HFFc6 (cell line): Measurements from ENCODE around the gene ANKRD52. TPM values are rescaled to one million over a fixed set of nuclear protein-coding genes. Genes with fewer than 3 reads are reported as not detected.

Source experiments
- DNase-seq: peaks from one replicate; pipeline ENCODE4 v3.0.0-alpha.2; 2018
- H3K27ac Mint-ChIP-seq: 2 replicates; pipeline ENCODE4 v1.8.0; 2020; ENCODE audit warnings: mild to moderate bottlenecking, mixed read lengths
- H3K27me3 Mint-ChIP-seq: 2 replicates; pipeline ENCODE4 v1.8.0; 2021; ENCODE audit warnings: mild to moderate bottlenecking, moderate library complexity, mixed read lengths; ENCODE audit not compliant: insufficient read depth
- H3K36me3 Mint-ChIP-seq: 2 replicates; pipeline ENCODE4 v1.8.0; 2021; ENCODE audit warnings: low read depth, mixed read lengths
- H3K4me1 Mint-ChIP-seq: 2 replicates; pipeline ENCODE4 v1.8.0; 2020; ENCODE audit warnings: low read depth, mixed read lengths
- H3K4me3 Mint-ChIP-seq: 2 replicates; pipeline ENCODE4 v1.8.0; 2020; ENCODE audit warnings: mild to moderate bottlenecking, moderate library complexity, mixed read lengths
- H3K9me3 Mint-ChIP-seq: 2 replicates; pipeline ENCODE4 v1.8.0; 2020; ENCODE audit warnings: mild to moderate bottlenecking, mixed read lengths
- CTCF ChIP-seq: fragments of 200-600 bp; sonication (generic); IDR thresholded peaks from 2 replicates; pipeline ENCODE4 v1.5.0; 2021; ENCODE audit warnings: antibody characterized with exemption, mild to moderate bottlenecking
- total RNA-seq, 6 experiments: library from RNA; stranded (reverse); fragmentation: NEBNext Ultra II Directional; extraction: Animal tissue kit (Norgen Biotek cat#: 25700); gene quantifications; 2 replicates in 1 of 6; 3 replicates in 5 of 6; pipeline ENCODE4 v1.2.3, GENCODE V29; 2021

ANKRD52 gene
- total RNA-seq, 6 experiments from 2014 or later = 57.9 to 87.8 (median 68.6) TPM

GRCh38 chr12:56247923-56248322, 10.3 kb downstream of the ANKRD52 start:
- no peaks in the 10 kb centered on the region for H3K4me1 Mint-ChIP-seq
- H3K27ac Mint-ChIP-seq = no peak overlapping the region
- no peaks in the 10 kb centered on the region for H3K27me3 Mint-ChIP-seq
- no peaks in the 10 kb centered on the region for H3K9me3 Mint-ChIP-seq
- no peak overlapping the region for H3K4me3 Mint-ChIP-seq
- DNase-seq = no peak
- H3K36me3 Mint-ChIP-seq = peaks cover 22% of the 10 kb centered on the region
- no peak for TF ChIP-seq CTCF

- peaks cover 17% of the 10 kb centered on the region; the same call in 1 of the 2 replicates for H3K36me3 Mint-ChIP-seq
- no peak for DNase-seq
- H3K9me3 Mint-ChIP-seq = no peaks in the 10 kb centered on the region
- H3K27me3 Mint-ChIP-seq = no peaks in the 10 kb centered on the region
- no peak overlapping the region for H3K27ac Mint-ChIP-seq
- no peaks in the 10 kb centered on the region for H3K4me1 Mint-ChIP-seq
- no peak for TF ChIP-seq CTCF
- no peak overlapping the region for H3K4me3 Mint-ChIP-seq
Measured at GRCh38 chr12:56244494-56244893, 13.7 kb downstream of the ANKRD52 start.

- Mint-ChIP-seq H3K27me3 (no peaks in the 10 kb centered on the region), H3K4me1 (no peaks in the 10 kb centered on the region)
- no peak for DNase-seq
Measured at GRCh38 chr12:56243731-56244181, 14.4 kb downstream of the ANKRD52 start.

GRCh38 chr12:56242986-56243385, 15.2 kb downstream of the ANKRD52 start:
- peaks cover 12% of the 10 kb centered on the region; the same call in 1 of the 2 replicates for H3K36me3 Mint-ChIP-seq

More at GRCh38 chr12:56243731-56244181, 14.4 kb downstream of the ANKRD52 start:
- Mint-ChIP-seq H3K36me3 (peaks cover 12% of the 10 kb centered on the region; the same call in 1 of the 2 replicates), H3K27ac (peak overlapping the region; percentile 31; the same call in 1 of the 2 replicates), H3K9me3 (no peaks in the 10 kb centered on the region), H3K4me3 (no peak overlapping the region)
- no peak for TF ChIP-seq CTCF

GRCh38 chr12:56241424-56242303, 16.5 kb downstream of the ANKRD52 start:
- DNase-seq = no peak
- TF ChIP-seq CTCF = no peak
- no peak overlapping the region for H3K4me3 Mint-ChIP-seq
- no peaks in the 10 kb centered on the region for H3K4me1 Mint-ChIP-seq
- H3K27ac Mint-ChIP-seq = no peak overlapping the region
- H3K27me3 Mint-ChIP-seq = no peaks in the 10 kb centered on the region
- no peaks in the 10 kb centered on the region for H3K9me3 Mint-ChIP-seq
- peaks cover 12% of the 10 kb centered on the region; the same call in 1 of the 2 replicates for H3K36me3 Mint-ChIP-seq

More at GRCh38 chr12:56242986-56243385, 15.2 kb downstream of the ANKRD52 start:
- H3K9me3 Mint-ChIP-seq = no peaks in the 10 kb centered on the region
- TF ChIP-seq CTCF = no peak
- no peak overlapping the region for H3K4me3 Mint-ChIP-seq
- no peaks in the 10 kb centered on the region for H3K4me1 Mint-ChIP-seq
- no peaks in the 10 kb centered on the region for H3K27me3 Mint-ChIP-seq
- DNase-seq = no peak
- H3K27ac Mint-ChIP-seq = no peak overlapping the region
